GM12873 (cell line): ENCODE data around the gene KIF17.

Source experiments
- TF ChIP-seq, protein P1 (sequence below): IDR thresholded peaks from 2 replicates; pipeline ENCODE4 v1.5.1; 2012; ENCODE audit warnings: low read depth, mild to moderate bottlenecking, moderate library complexity, low read length, control low read depth; ENCODE audit not compliant: insufficient read depth; ENCODE audit errors: missing control alignments

The KIF17 gene

DNA sequence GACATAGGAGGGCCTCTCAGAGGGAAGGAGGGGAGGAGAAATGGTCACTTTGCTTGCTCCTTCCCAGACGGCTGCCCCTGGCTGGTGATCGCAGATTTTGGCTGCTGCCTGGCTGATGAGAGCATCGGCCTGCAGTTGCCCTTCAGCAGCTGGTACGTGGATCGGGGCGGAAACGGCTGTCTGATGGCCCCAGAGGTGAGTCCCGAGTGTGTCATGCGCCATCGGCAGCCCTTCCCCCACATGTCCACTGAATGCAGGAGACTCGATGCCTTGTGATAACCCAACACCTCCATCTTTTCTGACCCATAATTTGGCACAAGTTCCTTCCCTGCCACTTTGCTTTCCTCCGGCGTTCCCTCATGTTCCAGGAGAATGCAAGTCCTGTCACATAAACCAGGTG, 69.4 kb downstream of the KIF17 start:
- TF ChIP-seq, protein P1, sequence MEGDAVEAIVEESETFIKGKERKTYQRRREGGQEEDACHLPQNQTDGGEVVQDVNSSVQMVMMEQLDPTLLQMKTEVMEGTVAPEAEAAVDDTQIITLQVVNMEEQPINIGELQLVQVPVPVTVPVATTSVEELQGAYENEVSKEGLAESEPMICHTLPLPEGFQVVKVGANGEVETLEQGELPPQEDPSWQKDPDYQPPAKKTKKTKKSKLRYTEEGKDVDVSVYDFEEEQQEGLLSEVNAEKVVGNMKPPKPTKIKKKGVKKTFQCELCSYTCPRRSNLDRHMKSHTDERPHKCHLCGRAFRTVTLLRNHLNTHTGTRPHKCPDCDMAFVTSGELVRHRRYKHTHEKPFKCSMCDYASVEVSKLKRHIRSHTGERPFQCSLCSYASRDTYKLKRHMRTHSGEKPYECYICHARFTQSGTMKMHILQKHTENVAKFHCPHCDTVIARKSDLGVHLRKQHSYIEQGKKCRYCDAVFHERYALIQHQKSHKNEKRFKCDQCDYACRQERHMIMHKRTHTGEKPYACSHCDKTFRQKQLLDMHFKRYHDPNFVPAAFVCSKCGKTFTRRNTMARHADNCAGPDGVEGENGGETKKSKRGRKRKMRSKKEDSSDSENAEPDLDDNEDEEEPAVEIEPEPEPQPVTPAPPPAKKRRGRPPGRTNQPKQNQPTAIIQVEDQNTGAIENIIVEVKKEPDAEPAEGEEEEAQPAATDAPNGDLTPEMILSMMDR = no peak

DNA sequence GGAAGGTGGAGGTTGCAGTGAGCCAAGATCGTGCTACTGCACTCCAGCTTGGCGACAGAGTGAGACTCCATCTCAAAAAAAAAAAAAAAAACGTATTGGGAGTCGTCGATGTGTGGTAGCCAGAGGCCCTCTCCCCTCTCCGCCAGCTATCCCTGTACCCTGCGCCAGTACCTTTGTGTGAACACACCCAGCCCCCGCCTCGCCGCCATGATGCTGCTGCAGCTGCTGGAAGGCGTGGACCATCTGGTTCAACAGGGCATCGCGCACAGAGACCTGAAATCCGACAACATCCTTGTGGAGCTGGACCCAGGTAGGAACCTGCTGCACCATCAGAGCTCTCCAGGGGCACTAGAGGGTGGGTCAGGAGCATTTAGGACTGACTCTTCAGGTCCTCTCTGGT, 72.4 kb downstream of the KIF17 start:
- TF ChIP-seq, protein P1 = no peak

DNA sequence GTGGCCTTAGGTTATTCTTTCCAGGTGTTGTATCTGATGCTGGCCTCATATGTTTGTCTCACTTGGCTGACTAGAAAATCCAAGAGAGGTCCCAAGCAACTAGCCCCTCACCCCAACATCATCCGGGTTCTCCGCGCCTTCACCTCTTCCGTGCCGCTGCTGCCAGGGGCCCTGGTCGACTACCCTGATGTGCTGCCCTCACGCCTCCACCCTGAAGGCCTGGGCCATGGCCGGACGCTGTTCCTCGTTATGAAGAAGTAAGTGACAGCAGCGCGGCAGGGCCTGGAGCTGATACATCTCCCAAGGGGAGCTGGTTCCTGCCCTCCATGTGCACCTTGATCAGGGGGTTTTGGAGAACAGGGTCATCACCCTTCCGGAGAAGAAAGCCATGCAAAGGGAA, 73.4 kb downstream of the KIF17 start:
- TF ChIP-seq, protein P1 = no peak

DNA sequence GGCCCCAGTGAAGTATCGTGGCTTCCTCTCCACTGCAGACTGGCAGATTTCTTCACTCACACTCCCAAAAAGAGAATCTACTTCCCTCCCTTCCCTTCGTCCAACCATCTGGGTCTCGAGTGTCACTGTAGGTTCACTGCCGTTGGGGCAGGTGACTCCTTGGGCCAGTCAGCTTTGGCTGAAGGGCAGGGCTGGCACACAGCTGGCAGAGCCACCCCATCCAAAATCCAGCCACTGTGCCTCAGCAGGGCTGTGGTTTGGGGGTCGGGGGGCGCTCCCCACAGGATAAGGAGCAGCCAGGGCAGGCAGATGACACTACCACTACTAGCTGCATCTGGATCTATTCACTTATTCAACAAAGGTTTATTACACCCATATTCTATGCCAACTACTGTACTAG, 74.7 kb downstream of the KIF17 start:
- TF ChIP-seq, protein P1 = no peak

DNA sequence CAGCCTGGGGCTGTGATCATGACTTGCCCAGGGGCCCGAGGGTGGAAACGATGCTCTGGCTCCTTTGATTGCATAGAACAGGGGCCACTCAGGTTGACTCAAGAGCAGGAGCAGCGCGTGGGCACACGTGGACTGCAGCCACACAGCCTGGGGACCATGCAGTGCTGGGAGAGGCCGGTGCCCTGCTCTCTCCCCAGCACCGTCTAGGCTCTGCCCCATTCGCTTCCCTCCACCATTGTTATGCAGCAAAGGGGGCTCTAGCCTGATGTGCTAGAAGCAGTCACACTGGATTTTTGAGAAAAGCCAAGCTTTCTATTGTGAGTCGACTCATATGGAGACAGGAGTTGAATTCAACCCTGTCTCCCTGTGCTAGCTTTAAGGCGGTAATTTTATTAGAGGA, 75.8 kb downstream of the KIF17 start:
- TF ChIP-seq, protein P1 = no peak

DNA sequence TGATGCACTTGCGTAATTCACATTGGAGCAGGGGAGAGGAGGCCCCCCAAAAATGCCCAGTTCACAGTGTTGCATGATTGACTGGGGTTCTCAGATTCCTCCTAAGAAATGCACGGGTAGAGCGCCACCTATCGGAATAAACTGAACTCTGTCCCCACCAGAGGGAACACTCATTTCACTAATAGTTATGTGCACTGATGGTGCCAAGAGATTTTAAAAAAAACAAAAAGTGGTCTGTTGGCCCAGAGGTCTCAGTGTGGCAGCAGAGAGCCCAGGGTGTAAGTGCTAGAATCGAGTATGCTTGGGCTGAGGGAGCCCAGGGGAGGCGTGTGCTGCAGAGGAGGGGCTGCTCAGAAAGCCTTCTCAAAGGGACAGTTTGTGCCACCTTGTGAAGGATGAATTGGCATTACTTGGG, 77.6 kb downstream of the KIF17 start:
- TF ChIP-seq, protein P1 = peak; percentile 78

DNA sequence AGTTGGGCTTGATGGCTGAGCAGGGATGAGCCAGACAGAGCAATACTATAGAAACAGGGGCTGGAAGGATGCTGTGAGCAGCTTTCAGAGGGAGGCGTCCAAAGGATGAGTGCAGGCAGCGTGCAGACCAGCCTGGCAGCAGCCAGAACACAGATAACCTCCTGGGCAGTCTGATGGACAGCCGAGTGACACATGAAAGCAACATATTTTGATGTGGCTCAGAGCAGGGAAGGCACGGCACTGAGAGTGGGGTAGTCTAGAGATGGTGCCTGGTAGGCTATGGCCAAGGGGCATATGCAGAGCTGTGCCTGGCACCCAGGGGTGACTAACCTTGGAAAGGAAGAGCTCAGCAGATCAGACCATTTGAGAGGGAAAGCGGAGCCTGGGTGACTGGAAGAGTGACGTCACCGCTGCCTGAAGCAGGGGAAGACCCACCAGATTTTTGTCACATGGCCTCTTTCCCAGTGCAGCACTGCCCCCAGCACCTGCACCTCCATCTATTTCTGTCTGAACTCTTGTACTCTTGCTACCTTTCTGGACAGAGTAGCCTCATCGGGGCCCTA, 80.9 kb downstream of the KIF17 start:
- TF ChIP-seq, protein P1 = no peak
